SU-DHL-6 (cell line): ENCODE measurements around the gene CRHR2.

ENCODE experiments used
- H2AFZ ChIP-seq: fragments of 200-600 bp; sonication (generic); 2 replicates; pipeline ENCODE4 v1.6.1; 2014; ENCODE audit warnings: low read depth, mild to moderate bottlenecking, moderate library complexity, mixed read lengths, antibody characterized with exemption, low read length; ENCODE audit not compliant: severe bottlenecking
- H3F3A ChIP-seq: fragments of 200-600 bp; shearing (Covaris generic); 2 replicates; pipeline ENCODE4 v1.6.0; 2016; ENCODE audit warnings: antibody characterized with exemption, mild to moderate bottlenecking; ENCODE audit not compliant: insufficient read depth
- H3K27ac ChIP-seq: fragments of 200-600 bp; sonication (generic); 2 replicates; pipeline ENCODE4 v1.5.1; 2016; ENCODE audit warnings: low read depth, mild to moderate bottlenecking, low read length, moderate library complexity, mixed read lengths
- H3K27me3 ChIP-seq: fragments of 200-600 bp; sonication (generic), shearing (Covaris generic); 2 replicates; pipeline ENCODE4 v1.6.0; 2014; ENCODE audit warnings: mild to moderate bottlenecking, low read length
- H3K36me3 ChIP-seq: fragments of 200-600 bp; sonication (generic); 2 replicates; pipeline ENCODE4 v1.6.1; 2014; ENCODE audit warnings: mild to moderate bottlenecking, low read length, mixed read lengths
- H3K4me2 ChIP-seq: fragments of 300-600, 200-600 bp; shearing (Covaris generic), sonication (generic); 2 replicates; pipeline ENCODE4 v1.6.0; 2014; ENCODE audit warnings: low read length, low read depth, mild to moderate bottlenecking; ENCODE audit not compliant: poor library complexity, severe bottlenecking
- H3K4me3 ChIP-seq: fragments of 200-600 bp; sonication (generic); 2 replicates; pipeline ENCODE4 v1.5.1; 2014; ENCODE audit warnings: antibody characterized with exemption, low read length, mild to moderate bottlenecking, mixed read lengths; ENCODE audit not compliant: insufficient read depth, poor library complexity, severe bottlenecking
- H3K79me2 ChIP-seq: fragments of 200-600 bp; sonication (generic); 2 replicates; pipeline ENCODE4 v1.6.1; 2014; ENCODE audit warnings: mild to moderate bottlenecking, low read length, moderate library complexity; ENCODE audit not compliant: insufficient read depth
- H3K9ac ChIP-seq: fragments of 200-600 bp; sonication (generic); 2 replicates; pipeline ENCODE4 v1.7.0; 2014; ENCODE audit warnings: mild to moderate bottlenecking, low read length
- H3K9me2 ChIP-seq: fragments of 200-600 bp; sonication (generic); replicated peaks from 2 replicates; pipeline ENCODE4 v1.6.1; 2014; ENCODE audit warnings: low read length; ENCODE audit not compliant: insufficient read depth
- H3K9me3 ChIP-seq: fragments of 200-600 bp; sonication (generic); 2 replicates; pipeline ENCODE4 v1.6.1; 2014; ENCODE audit warnings: low read length, mixed read lengths; ENCODE audit not compliant: insufficient read depth
- H4K20me1 ChIP-seq: fragments of 200-600 bp; sonication (generic); 2 replicates; pipeline ENCODE4 v1.6.1; 2014; ENCODE audit warnings: low read depth, mild to moderate bottlenecking, antibody characterized with exemption, low read length, moderate library complexity, mixed read lengths
- EZH2phosphoT487 ChIP-seq: fragments of 200-600 bp; sonication (generic), shearing (Covaris generic); conservative IDR thresholded peaks from 2 replicates; pipeline ENCODE4 v1.6.1; 2018; ENCODE audit warnings: mild to moderate bottlenecking, antibody characterized with exemption, low read length, moderate library complexity, mixed read lengths
- TF ChIP-seq, protein P1 (sequence below): fragments of 200-600 bp; sonication (generic); IDR thresholded peaks from one replicate; pipeline ENCODE4 v1.5.1; 2017; ENCODE audit warnings: antibody characterized with exemption, mild to moderate bottlenecking, low read length, moderate library complexity; ENCODE audit not compliant: insufficient read depth, poor library complexity, severe bottlenecking

Gene CRHR2

DNA sequence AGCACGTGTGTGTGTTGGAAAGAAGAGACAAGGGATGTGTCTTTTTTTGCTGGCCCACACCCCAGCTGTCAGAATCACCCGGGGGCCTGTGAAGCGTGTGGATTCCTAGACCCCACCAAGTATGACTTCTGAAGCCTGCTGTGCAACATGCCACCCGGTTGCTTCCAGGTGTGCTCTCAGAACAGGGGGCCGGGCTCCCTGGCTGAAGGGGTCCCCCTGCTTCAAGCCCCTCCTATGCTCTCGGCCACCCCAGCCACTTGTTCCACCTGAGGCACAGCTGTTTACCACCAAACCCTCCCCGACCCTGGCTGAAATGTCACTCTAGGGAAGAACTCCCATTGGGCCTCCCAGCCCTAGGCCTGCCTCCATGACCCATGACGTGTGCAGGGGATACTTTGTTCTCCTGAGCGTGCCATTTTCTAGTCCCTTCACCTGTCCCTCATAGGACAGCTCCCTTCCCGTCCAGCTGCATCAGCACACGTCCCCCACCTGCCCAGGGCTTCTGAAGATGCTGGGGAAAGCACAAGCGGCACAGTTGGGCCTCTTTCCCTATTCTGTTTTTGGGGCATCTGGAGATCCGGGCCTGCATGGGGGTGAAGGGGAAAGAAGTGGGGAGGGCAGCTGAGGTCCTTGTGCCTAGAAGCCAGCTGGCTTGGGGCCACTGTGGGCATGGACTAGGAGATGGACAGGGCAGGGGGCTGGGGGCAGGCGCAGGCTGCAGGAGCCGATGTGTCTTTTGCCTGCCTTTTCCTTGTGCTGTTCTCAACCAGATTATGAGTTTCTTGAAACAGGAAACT, 33.3 kb downstream of the CRHR2 start:
- Histone ChIP-seq H3K9me3 (no peaks in the 10 kb centered on the region), H3F3A (no peaks in the 10 kb centered on the region), H3K36me3 (0 out of 2 replicates have a peak, but pooled peaks cover 6% of the 10 kb centered on the region), H3K27ac (no peak overlapping the region), H2AFZ (no peak overlapping the region), H3K4me2 (no peak overlapping the region), H4K20me1 (no peaks in the 10 kb centered on the region), H3K4me3 (no peak overlapping the region), H3K9ac (no peak overlapping the region), H3K79me2 (no peaks in the 10 kb centered on the region), H3K27me3 (no peaks in the 10 kb centered on the region), H3K9me2 (no peaks in the 10 kb centered on the region)
- no peak for TF ChIP-seq EZH2phosphoT487
- TF ChIP-seq, protein P1, sequence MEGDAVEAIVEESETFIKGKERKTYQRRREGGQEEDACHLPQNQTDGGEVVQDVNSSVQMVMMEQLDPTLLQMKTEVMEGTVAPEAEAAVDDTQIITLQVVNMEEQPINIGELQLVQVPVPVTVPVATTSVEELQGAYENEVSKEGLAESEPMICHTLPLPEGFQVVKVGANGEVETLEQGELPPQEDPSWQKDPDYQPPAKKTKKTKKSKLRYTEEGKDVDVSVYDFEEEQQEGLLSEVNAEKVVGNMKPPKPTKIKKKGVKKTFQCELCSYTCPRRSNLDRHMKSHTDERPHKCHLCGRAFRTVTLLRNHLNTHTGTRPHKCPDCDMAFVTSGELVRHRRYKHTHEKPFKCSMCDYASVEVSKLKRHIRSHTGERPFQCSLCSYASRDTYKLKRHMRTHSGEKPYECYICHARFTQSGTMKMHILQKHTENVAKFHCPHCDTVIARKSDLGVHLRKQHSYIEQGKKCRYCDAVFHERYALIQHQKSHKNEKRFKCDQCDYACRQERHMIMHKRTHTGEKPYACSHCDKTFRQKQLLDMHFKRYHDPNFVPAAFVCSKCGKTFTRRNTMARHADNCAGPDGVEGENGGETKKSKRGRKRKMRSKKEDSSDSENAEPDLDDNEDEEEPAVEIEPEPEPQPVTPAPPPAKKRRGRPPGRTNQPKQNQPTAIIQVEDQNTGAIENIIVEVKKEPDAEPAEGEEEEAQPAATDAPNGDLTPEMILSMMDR: no peak

- Histone ChIP-seq H3F3A (no peaks in the 10 kb centered on the region), H3K36me3 (0 out of 2 replicates have a peak, but pooled peaks cover 6% of the 10 kb centered on the region), H3K9me2 (no peaks in the 10 kb centered on the region), H3K27me3 (no peaks in the 10 kb centered on the region), H3K27ac (no peak overlapping the region), H3K9ac (no peak overlapping the region), H3K79me2 (no peaks in the 10 kb centered on the region), H3K4me3 (no peak overlapping the region), H4K20me1 (no peaks in the 10 kb centered on the region), H3K9me3 (no peaks in the 10 kb centered on the region), H3K4me2 (no peak overlapping the region), H2AFZ (no peak overlapping the region)
- TF ChIP-seq EZH2phosphoT487: no peak
- TF ChIP-seq, protein P1: no peak
Measured at GRCh38 chr7:30647589-30648364, 34.5 kb downstream of the CRHR2 start.

DNA sequence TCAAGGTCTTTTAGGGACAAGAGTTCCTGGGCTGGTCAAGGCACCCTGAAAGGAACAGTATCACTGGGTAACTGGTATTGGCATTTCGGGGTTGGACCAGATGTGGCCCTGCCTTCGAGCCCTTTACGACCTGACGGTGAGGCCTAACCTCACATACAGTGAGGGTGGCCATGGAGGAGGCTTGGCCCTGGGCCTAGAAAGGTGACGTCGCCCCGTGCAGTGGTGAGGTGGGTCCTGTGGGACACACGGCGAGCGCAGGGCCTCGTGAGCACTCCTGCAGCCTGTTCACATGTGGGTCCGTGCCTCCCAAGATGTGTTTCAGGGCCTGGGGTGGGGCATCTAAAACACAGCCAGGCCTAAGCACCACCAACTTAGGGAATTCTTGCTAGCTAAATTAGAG, 36.1 kb downstream of the CRHR2 start:
- H3K27ac ChIP-seq: no peak overlapping the region
- H3K4me3 ChIP-seq: no peak overlapping the region
- H2AFZ ChIP-seq: no peak overlapping the region
- no peaks in the 10 kb centered on the region for H3F3A ChIP-seq
- H3K79me2 ChIP-seq: no peaks in the 10 kb centered on the region
- TF ChIP-seq EZH2phosphoT487: no peak
- TF ChIP-seq, protein P1: no peak
- H3K36me3 ChIP-seq: 0 out of 2 replicates have a peak, but pooled peaks cover 6% of the 10 kb centered on the region
- H3K4me2 ChIP-seq: no peak overlapping the region
- H4K20me1 ChIP-seq: no peaks in the 10 kb centered on the region
- no peaks in the 10 kb centered on the region for H3K27me3 ChIP-seq
- no peaks in the 10 kb centered on the region for H3K9me3 ChIP-seq
- no peaks in the 10 kb centered on the region for H3K9me2 ChIP-seq
- no peak overlapping the region for H3K9ac ChIP-seq
